IPS-18a (cell line): ENCODE results near the gene SAMD11.

ENCODE experiments used
- H3K27ac ChIP-seq: one replicate; pipeline ENCODE4 v1.5.1; 2013; ENCODE audit warnings: low read length
- H3K27me3 ChIP-seq: one replicate; pipeline ENCODE4 v1.6.1; 2013; ENCODE audit warnings: mild to moderate bottlenecking, low read length; ENCODE audit not compliant: control insufficient read depth, insufficient read depth
- H3K36me3 ChIP-seq: one replicate; pipeline ENCODE4 v1.6.1; 2013; ENCODE audit warnings: low read depth, low read length; ENCODE audit not compliant: control insufficient read depth
- H3K4me1 ChIP-seq: one replicate; pipeline ENCODE4 v1.6.1; 2013; ENCODE audit warnings: low read depth, low read length; ENCODE audit not compliant: control insufficient read depth
- H3K4me3 ChIP-seq: one replicate; pipeline ENCODE4 v1.5.1; 2013; ENCODE audit warnings: low read length
- H3K9ac ChIP-seq: one replicate; pipeline ENCODE4 v1.6.1; 2013; ENCODE audit warnings: mild to moderate bottlenecking, low read length, moderate library complexity
- H3K9me3 ChIP-seq: one replicate; pipeline ENCODE4 v1.6.1; 2013; ENCODE audit warnings: low read depth, low read length; ENCODE audit not compliant: control insufficient read depth

Gene SAMD11

GRCh38 chr1:906600-907420 lies 16.9 kb upstream of the SAMD11 start:
- H3K9ac ChIP-seq, result no peak overlapping the region
- H3K9me3 ChIP-seq, result no peaks in the 10 kb centered on the region
- H3K27ac ChIP-seq, result no peak overlapping the region
- H3K4me1 ChIP-seq, result no peaks in the 10 kb centered on the region
- H3K4me3 ChIP-seq, result no peak overlapping the region
- peaks cover 58% of the 10 kb centered on the region for H3K27me3 ChIP-seq
- no peaks in the 10 kb centered on the region for H3K36me3 ChIP-seq

- no peaks in the 10 kb centered on the region for H3K36me3 ChIP-seq
- no peak overlapping the region for H3K9ac ChIP-seq
- H3K27me3 ChIP-seq, result peaks cover 64% of the 10 kb centered on the region
- H3K4me1 ChIP-seq, result no peaks in the 10 kb centered on the region
- H3K9me3 ChIP-seq, result no peaks in the 10 kb centered on the region
- H3K4me3 ChIP-seq, result no peak overlapping the region
- no peak overlapping the region for H3K27ac ChIP-seq
These were observed 15.9 kb upstream of the SAMD11 start for GRCh38 chr1:907611-908451.

GRCh38 chr1:908661-909060 lies 15.1 kb upstream of the SAMD11 start:
- Histone ChIP-seq H3K27ac (no peak overlapping the region), H3K4me1 (no peaks in the 10 kb centered on the region), H3K36me3 (no peaks in the 10 kb centered on the region), H3K9ac (no peak overlapping the region), H3K9me3 (no peaks in the 10 kb centered on the region), H3K4me3 (no peak overlapping the region), H3K27me3 (peaks cover 64% of the 10 kb centered on the region)

- Histone ChIP-seq H3K4me1 (no peaks in the 10 kb centered on the region), H3K36me3 (no peaks in the 10 kb centered on the region), H3K9ac (no peak overlapping the region), H3K9me3 (no peaks in the 10 kb centered on the region), H3K27ac (no peak overlapping the region), H3K27me3 (peaks cover 70% of the 10 kb centered on the region), H3K4me3 (no peak overlapping the region)
These were observed 13.8 kb upstream of the SAMD11 start for GRCh38 chr1:909861-910310.

GRCh38 chr1:910311-910880 lies 13.3 kb upstream of the SAMD11 start:
- Histone ChIP-seq H3K27ac (no peak overlapping the region), H3K36me3 (no peaks in the 10 kb centered on the region), H3K4me1 (no peaks in the 10 kb centered on the region), H3K9ac (no peak overlapping the region), H3K27me3 (peaks cover 71% of the 10 kb centered on the region), H3K9me3 (no peaks in the 10 kb centered on the region), H3K4me3 (no peak overlapping the region)

GRCh38 chr1:910881-911721 lies 12.6 kb upstream of the SAMD11 start:
- no peaks in the 10 kb centered on the region for H3K9me3 ChIP-seq
- no peak overlapping the region for H3K27ac ChIP-seq
- H3K4me1 ChIP-seq, result no peaks in the 10 kb centered on the region
- H3K36me3 ChIP-seq, result no peaks in the 10 kb centered on the region
- H3K27me3 ChIP-seq, result peaks cover 71% of the 10 kb centered on the region
- H3K4me3 ChIP-seq, result no peak overlapping the region
- H3K9ac ChIP-seq, result no peak overlapping the region

- H3K36me3 ChIP-seq, result no peaks in the 10 kb centered on the region
- no peaks in the 10 kb centered on the region for H3K4me1 ChIP-seq
- peaks cover 71% of the 10 kb centered on the region for H3K27me3 ChIP-seq
- no peaks in the 10 kb centered on the region for H3K9me3 ChIP-seq
- no peak overlapping the region for H3K4me3 ChIP-seq
- no peak overlapping the region for H3K9ac ChIP-seq
- no peak overlapping the region for H3K27ac ChIP-seq
These were observed 11.6 kb upstream of the SAMD11 start for GRCh38 chr1:911875-912739.

GRCh38 chr1:912740-913301 lies 10.9 kb upstream of the SAMD11 start:
- Histone ChIP-seq H3K4me3 (no peak overlapping the region), H3K9me3 (no peaks in the 10 kb centered on the region), H3K9ac (no peak overlapping the region), H3K27me3 (peaks cover 71% of the 10 kb centered on the region), H3K36me3 (no peaks in the 10 kb centered on the region), H3K4me1 (no peaks in the 10 kb centered on the region), H3K27ac (no peak overlapping the region)

- no peak overlapping the region for H3K4me3 ChIP-seq
- H3K9ac ChIP-seq, result no peak overlapping the region
- no peaks in the 10 kb centered on the region for H3K36me3 ChIP-seq
- H3K4me1 ChIP-seq, result no peaks in the 10 kb centered on the region
- H3K27ac ChIP-seq, result no peak overlapping the region
- H3K27me3 ChIP-seq, result peaks cover 74% of the 10 kb centered on the region
- no peaks in the 10 kb centered on the region for H3K9me3 ChIP-seq
These were observed 10.1 kb upstream of the SAMD11 start for GRCh38 chr1:913491-914130.
